ENCODE measurements around the gene SLC35D2. TPM values are rescaled to one million over a fixed set of nuclear protein-coding genes. Genes with fewer than 3 reads are reported as not detected.
A peak's percentile ranks its signal among the peaks of the same experiment; 100 is the strongest.

The SLC35D2 gene
- total RNA-seq, 1 experiment from 2014 or later, result 32.5 TPM

- no peaks in the 10 kb centered on the region for H3K9me3 ChIP-seq (ENCODE audit: control insufficient read depth in 1 of 2, insufficient read depth in 1 of 2, low read depth in 1 of 2, low read length in 2 of 2)
- RAD21 ChIA-PET (ENCODE audit: low non-redundant PET in 1 of 2, low total read pairs in 2 of 2, uncharacterized antibody in 2 of 2, unreplicated experiment in 2 of 2), result no interaction called here
- no TSS peak for BruUV-seq (replicated peaks)
- ATAC-seq (peak; percentile 78), DNase-seq (ENCODE audit: low read depth, low spot score) (peak; percentile 90)
- no peaks in the 10 kb centered on the region for H3K9me2 ChIP-seq (ENCODE audit: insufficient read depth)
- H4K20me1 ChIP-seq (ENCODE audit: insufficient read depth), result no peaks in the 10 kb centered on the region
- no peak within 1 kb of the TSS for H2AFZ ChIP-seq (ENCODE audit: low read depth, low read length, poor library complexity, severe bottlenecking)
- CTCF ChIA-PET, result no interaction called here
- peaks cover 22 to 44% of the 10 kb centered on the region in 2 experiments for H3K4me1 ChIP-seq (ENCODE audit: control insufficient read depth in 1 of 2, insufficient read depth in 2 of 2, low read length in 2 of 2)
- H3K79me2 ChIP-seq (ENCODE audit: insufficient read depth, low read length), result peaks cover 39% of the 10 kb centered on the region
- H3K36me3 ChIP-seq (ENCODE audit: control insufficient read depth in 1 of 2, insufficient read depth in 2 of 2, low read length in 2 of 2), result no peaks in the 10 kb centered on the region
- intact Hi-C loops (cut with micrococcal nuclease), result loop anchor here (5.0 to 10.0 kb wide), 2 partner anchors 76 to 436 kb away; partner anchors contain the start of gene ZNF782
- H3K4me3 ChIP-seq (replicated peaks in 1 of 2; ENCODE audit: low read depth in 1 of 2, low read length in 2 of 2), result peak within 1 kb of the TSS; percentile 69 to 73
- TF ChIP-seq YY1 (IDR thresholded peaks at IDR 0.05; ENCODE audit: extremely low read depth, insufficient replicate concordance, low read depth, low read length) (no peak), TCF7L2 (IDR thresholded peaks at IDR 0.05; ENCODE audit: borderline replicate concordance, extremely low read depth, insufficient read depth, insufficient read length) (peak; percentile 51), ELF1 (IDR thresholded peaks at IDR 0.05; ENCODE audit: borderline replicate concordance, low read depth) (no peak), CTCF (IDR thresholded peaks at IDR 0.05 in 2 of 3, conservative IDR thresholded peaks at IDR 0.05 in 1 of 3; ENCODE audit: borderline replicate concordance in 1 of 3, insufficient read depth in 1 of 3, low read depth in 2 of 3, low read length in 2 of 3) (no peak), FOSL1 (IDR thresholded peaks at IDR 0.05; ENCODE audit: low read depth) (no peak), ZBTB33 (IDR thresholded peaks at IDR 0.05; ENCODE audit: extremely low read depth, insufficient replicate concordance, low read length) (no peak), SIN3A (IDR thresholded peaks at IDR 0.05; ENCODE audit: low read depth) (peak; percentile 87), POLR2AphosphoS5 (IDR thresholded peaks at IDR 0.05; ENCODE audit: low read depth, low read length) (peak; percentile 45), MAX (IDR thresholded peaks at IDR 0.05) (peak; percentile 88), SP1 (IDR thresholded peaks at IDR 0.05; ENCODE audit: low read depth) (peak; percentile 91)
- H3K27me3 ChIP-seq (ENCODE audit: insufficient read depth, low read length), result no peaks in the 10 kb centered on the region
- H3K27ac ChIP-seq (ENCODE audit: low read depth, low read length), result peak within 1 kb of the TSS; percentile 99
- peak within 1 kb of the TSS; percentile 100 for H3K9ac ChIP-seq (ENCODE audit: low read length)
- peak within 1 kb of the TSS; percentile 94 for H3K4me2 ChIP-seq (ENCODE audit: low read length)
- POLR2A ChIA-PET, result no interaction called here
Measured at GRCh38 chr9:96418083-96418919, 34.8 kb upstream of the SLC35D2 start, which contains the start of gene ZNF367. Gene ZNF367 (minus strand): TSS chr9:96418370. CDS start chr9:96418032, 338 bp downstream.
